GM23338 (cell line): ENCODE data around the gene COBLL1. TPM values are rescaled to one million over a fixed set of nuclear protein-coding genes. Genes with fewer than 3 reads are reported as not detected.

ENCODE experiments used
- ATAC-seq: fragments of 200-7000 bp; cut with Tn5 transposase; 3 replicates; pipeline ENCODE4 v1.9.1; 2020
- DNase-seq: peaks from one replicate; pipeline ENCODE4 v3.0.0-alpha.2; 2015; ENCODE audit warnings: low spot score
- H2AFZ ChIP-seq: fragments of 200-600 bp; sonication (generic); 2 replicates; pipeline ENCODE4 v1.8.0; 2016; ENCODE audit warnings: antibody characterized with exemption, mild to moderate bottlenecking, moderate library complexity
- H3F3A ChIP-seq: fragments of 200-600 bp; sonication (generic); replicated peaks from 2 replicates; pipeline ENCODE4 v1.8.0; 2017; ENCODE audit warnings: antibody characterized with exemption, mixed run types, low read depth
- H3K27ac ChIP-seq: fragments of 200-600 bp; sonication (generic); 2 replicates; pipeline ENCODE4 v1.6.1; 2016; ENCODE audit warnings: low read depth
- H3K27me3 ChIP-seq: fragments of 200-600 bp; sonication (generic); 2 replicates; pipeline ENCODE4 v1.8.0; 2016; ENCODE audit warnings: mild to moderate bottlenecking, mixed run types, moderate library complexity; ENCODE audit not compliant: insufficient read depth
- H3K36me3 ChIP-seq: fragments of 200-600 bp; sonication (generic); 2 replicates; pipeline ENCODE4 v1.8.0; 2016; ENCODE audit warnings: mild to moderate bottlenecking; ENCODE audit not compliant: insufficient read depth
- H3K4me1 ChIP-seq: fragments of 200-600 bp; sonication (generic); 2 replicates; pipeline ENCODE4 v1.8.0; 2016; ENCODE audit warnings: mild to moderate bottlenecking, moderate library complexity; ENCODE audit not compliant: insufficient read depth
- H3K4me2 ChIP-seq: fragments of 200-600 bp; sonication (generic); 2 replicates; pipeline ENCODE4 v1.7.1; 2017; ENCODE audit warnings: mixed run types
- H3K4me3 ChIP-seq: fragments of 200-600 bp; sonication (generic); 2 replicates; pipeline ENCODE4 v1.6.1; 2016; ENCODE audit warnings: mixed run types
- H3K79me2 ChIP-seq: fragments of 200-600 bp; sonication (generic); replicated peaks from 2 replicates; pipeline ENCODE4 v1.8.0; 2017; ENCODE audit warnings: mild to moderate bottlenecking; ENCODE audit not compliant: insufficient read depth
- H3K9me2 ChIP-seq: fragments of 200-600 bp; sonication (generic); 2 replicates; pipeline ENCODE4 v1.8.0; 2017; ENCODE audit not compliant: insufficient read depth
- H4K20me1 ChIP-seq: fragments of 200-600 bp; sonication (generic); replicated peaks from 2 replicates; pipeline ENCODE4 v1.8.0; 2017; ENCODE audit warnings: mild to moderate bottlenecking; ENCODE audit not compliant: insufficient read depth
- H3K27ac Mint-ChIP-seq: 2 replicates; pipeline ENCODE4 v1.8.0; 2020; ENCODE audit warnings: inconsistent platforms, mild to moderate bottlenecking, moderate library complexity, mixed read lengths
- H3K27me3 Mint-ChIP-seq: 3 replicates; pipeline ENCODE4 v1.8.0; 2022; ENCODE audit warnings: low read depth, mild to moderate bottlenecking, moderate library complexity, mixed read lengths, inconsistent platforms; ENCODE audit not compliant: insufficient read depth, poor library complexity
- H3K36me3 Mint-ChIP-seq: 3 replicates; pipeline ENCODE4 v1.8.0; 2021; ENCODE audit warnings: low read depth, mild to moderate bottlenecking, inconsistent platforms, moderate library complexity, mixed read lengths
- H3K4me1 Mint-ChIP-seq: 3 replicates; pipeline ENCODE4 v1.8.0; 2020; ENCODE audit warnings: mild to moderate bottlenecking, inconsistent platforms, mixed read lengths
- H3K4me3 Mint-ChIP-seq: 3 replicates; pipeline ENCODE4 v1.8.0; 2021; ENCODE audit warnings: moderate library complexity, mild to moderate bottlenecking, inconsistent platforms, mixed read lengths
- H3K9me3 Mint-ChIP-seq: 3 replicates; pipeline ENCODE4 v1.8.0; 2020; ENCODE audit warnings: moderate library complexity, mild to moderate bottlenecking, inconsistent platforms, mixed read lengths
- ETS1 ChIP-seq: IDR thresholded peaks from 2 replicates; pipeline ENCODE4 v1.6.1; 2016; ENCODE audit warnings: antibody characterized with exemption
- EZH2 ChIP-seq: fragments of 200-600 bp; sonication (generic); IDR thresholded peaks from one replicate; pipeline ENCODE4 v1.8.0; 2017; ENCODE audit warnings: antibody characterized with exemption, mild to moderate bottlenecking, low read depth; ENCODE audit not compliant: unreplicated experiment
- EZH2phosphoT487 ChIP-seq: fragments of 200-600 bp; sonication (generic); IDR thresholded peaks from one replicate; pipeline ENCODE4 v1.8.1; 2018; ENCODE audit warnings: antibody characterized with exemption; ENCODE audit not compliant: unreplicated experiment
- POLR2AphosphoS5 ChIP-seq: IDR thresholded peaks from 2 replicates; pipeline ENCODE4 v1.6.1; 2016; ENCODE audit warnings: antibody characterized with exemption, low read depth
- STAT1 ChIP-seq: IDR thresholded peaks from one replicate; pipeline ENCODE4 v1.6.1; 2016; ENCODE audit warnings: antibody characterized with exemption; ENCODE audit not compliant: unreplicated experiment
- ZNF114 ChIP-seq: fragments of 250-450 bp; sonication (Bioruptor Pico); IDR thresholded peaks from 2 replicates; pipeline ENCODE4 v1.5.0; 2020; ENCODE audit warnings: mild to moderate bottlenecking, moderate library complexity
- ZNF331 ChIP-seq: fragments of 250-450 bp; sonication (Bioruptor Pico); IDR thresholded peaks from 2 replicates; pipeline ENCODE4 v1.5.0; 2020; ENCODE audit warnings: low read depth, mild to moderate bottlenecking, moderate library complexity
- ZNF462 ChIP-seq: fragments of 250-450 bp; sonication (Bioruptor Pico); IDR thresholded peaks from 2 replicates; pipeline ENCODE4 v1.5.0; 2020; ENCODE audit warnings: mild to moderate bottlenecking, moderate library complexity
- polyA plus RNA-seq: library from polyadenylated mRNA; unstranded; fragments of >200 nt; fragmentation: Nextera tagmentation; extraction: Ambion mirVana; gene quantifications from 2 replicates; pipeline ENCODE4 v1.2.1, GENCODE V29; 2016
- total RNA-seq: library from RNA; depleted of rRNA; stranded (reverse); fragments of >200 nt; shearing (Covaris generic); gene quantifications from 2 replicates; pipeline ENCODE4 v1.2.3, GENCODE V29; 2014
- TF ChIP-seq, protein P1 (sequence below), 2 experiments: fragments of 200-600 bp in 1 of 2; sonication (generic) in 1 of 2; conservative IDR thresholded peaks; 2 replicates each; pipeline versions ENCODE4 v1.5.1 to v1.6.1; 2016 to 2017; ENCODE audit warnings: antibody characterized with exemption in 2 of 2, low read depth in 2 of 2, mild to moderate bottlenecking in 2 of 2, moderate library complexity in 1 of 2

COBLL1 gene
- total and polyA plus RNA-seq, 2 experiments from 2014 or later, result 2.9 to 7.4 TPM

DNA sequence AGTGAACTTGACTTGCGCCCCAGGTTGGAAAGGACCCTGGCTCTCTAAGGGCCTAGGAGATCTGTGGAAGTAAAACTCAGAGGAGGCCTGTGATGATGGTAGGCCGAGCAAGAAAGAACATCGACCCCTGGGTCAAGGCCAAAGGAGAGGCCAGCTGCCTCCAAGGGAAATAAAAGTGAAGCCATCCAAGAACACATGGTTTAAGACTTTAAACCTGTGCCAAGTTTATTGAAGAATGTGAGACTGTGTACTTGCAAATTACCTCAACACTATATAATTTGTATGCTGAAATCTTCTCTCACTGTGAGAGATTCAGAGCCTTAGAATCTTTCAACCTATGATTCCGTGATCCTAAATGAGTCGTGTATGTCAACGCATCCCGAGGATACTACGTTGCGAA is 40.7 kb upstream of the COBLL1 start:
- H3K4me3 Mint-ChIP-seq, result no peak overlapping the region
- H3K36me3 ChIP-seq, result no peaks in the 10 kb centered on the region; the same call in 1 of the 2 replicates
- H3K27me3 Mint-ChIP-seq, result no peaks in the 10 kb centered on the region
- no peak for DNase-seq
- peaks cover 4% of the 10 kb centered on the region; the same call in 1 of the 3 replicates for H3K4me1 Mint-ChIP-seq
- no peak overlapping the region for H3K4me2 ChIP-seq
- H3K27ac ChIP-seq, result no peak overlapping the region
- H3K4me1 ChIP-seq, result no peaks in the 10 kb centered on the region
- no peaks in the 10 kb centered on the region for H3K9me3 Mint-ChIP-seq
- TF ChIP-seq, protein P1, sequence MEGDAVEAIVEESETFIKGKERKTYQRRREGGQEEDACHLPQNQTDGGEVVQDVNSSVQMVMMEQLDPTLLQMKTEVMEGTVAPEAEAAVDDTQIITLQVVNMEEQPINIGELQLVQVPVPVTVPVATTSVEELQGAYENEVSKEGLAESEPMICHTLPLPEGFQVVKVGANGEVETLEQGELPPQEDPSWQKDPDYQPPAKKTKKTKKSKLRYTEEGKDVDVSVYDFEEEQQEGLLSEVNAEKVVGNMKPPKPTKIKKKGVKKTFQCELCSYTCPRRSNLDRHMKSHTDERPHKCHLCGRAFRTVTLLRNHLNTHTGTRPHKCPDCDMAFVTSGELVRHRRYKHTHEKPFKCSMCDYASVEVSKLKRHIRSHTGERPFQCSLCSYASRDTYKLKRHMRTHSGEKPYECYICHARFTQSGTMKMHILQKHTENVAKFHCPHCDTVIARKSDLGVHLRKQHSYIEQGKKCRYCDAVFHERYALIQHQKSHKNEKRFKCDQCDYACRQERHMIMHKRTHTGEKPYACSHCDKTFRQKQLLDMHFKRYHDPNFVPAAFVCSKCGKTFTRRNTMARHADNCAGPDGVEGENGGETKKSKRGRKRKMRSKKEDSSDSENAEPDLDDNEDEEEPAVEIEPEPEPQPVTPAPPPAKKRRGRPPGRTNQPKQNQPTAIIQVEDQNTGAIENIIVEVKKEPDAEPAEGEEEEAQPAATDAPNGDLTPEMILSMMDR (conservative IDR thresholded peaks at IDR 0.05; ENCODE audit: low read depth in 2 of 2), result no peak
- no peak for TF ChIP-seq EZH2
- TF ChIP-seq STAT1, result no peak
- TF ChIP-seq ETS1, result no peak
- no peak for TF ChIP-seq ZNF462
- TF ChIP-seq EZH2phosphoT487, result no peak
- TF ChIP-seq POLR2AphosphoS5, result no peak
- no peak for TF ChIP-seq ZNF331 (CRISPR knock-in tag)
- no peak for TF ChIP-seq ZNF114
- H3K9me2 ChIP-seq, result no peaks in the 10 kb centered on the region
- no peaks in the 10 kb centered on the region for H3F3A ChIP-seq
- H2AFZ ChIP-seq, result no peak overlapping the region
- H3K27ac Mint-ChIP-seq, result no peak overlapping the region
- no peak for ATAC-seq
- no peaks in the 10 kb centered on the region for H3K36me3 Mint-ChIP-seq
- H4K20me1 ChIP-seq, result no peaks in the 10 kb centered on the region
- H3K4me3 ChIP-seq, result no peak overlapping the region
- no peaks in the 10 kb centered on the region for H3K79me2 ChIP-seq
- H3K27me3 ChIP-seq, result no peaks in the 10 kb centered on the region
